ENCODE data around the gene OR2S2. TPM values are rescaled to one million over a fixed set of nuclear protein-coding genes. Genes with fewer than 3 reads are reported as not detected.

Gene OR2S2
- total and polyA plus RNA-seq, 2 of the 8 experiments (the other 6 are each of a cell fraction or from before 2014, with no cell fraction given): not detected

GRCh38 chr9:35915681-35916294 is 42.2 kb downstream of the OR2S2 start (continued):
- TF ChIP-seq ATF3 (IDR thresholded peaks at IDR 0.05; ENCODE audit: insufficient read depth, low read depth, low read length) (no peak), RBBP5 (IDR thresholded peaks at IDR 0.05; ENCODE audit: borderline replicate concordance, low read depth, low read length) (no peak), RFX5 (IDR thresholded peaks at IDR 0.05; ENCODE audit: borderline replicate concordance, low read depth, low read length) (no peak), KDM5A (IDR thresholded peaks at IDR 0.05; ENCODE audit: low read length) (no peak), CBX5 (IDR thresholded peaks at IDR 0.05; ENCODE audit: low read depth, low read length) (no peak), ASH2L (IDR thresholded peaks at IDR 0.05; ENCODE audit: low read length) (no peak), BACH1 (IDR thresholded peaks at IDR 0.05; ENCODE audit: low read length) (no peak), HDAC6 (IDR thresholded peaks at IDR 0.05; ENCODE audit: low read depth, low read length) (no peak)

Data from H1 (cell line).